ENCODE measurements around the gene OGDH.
"Not testable (repeated sequence)": the region's sequence is repeated elsewhere in the genome, so short reads cannot be mapped to it uniquely, and the experiment has no call there.

The OGDH gene

DNA sequence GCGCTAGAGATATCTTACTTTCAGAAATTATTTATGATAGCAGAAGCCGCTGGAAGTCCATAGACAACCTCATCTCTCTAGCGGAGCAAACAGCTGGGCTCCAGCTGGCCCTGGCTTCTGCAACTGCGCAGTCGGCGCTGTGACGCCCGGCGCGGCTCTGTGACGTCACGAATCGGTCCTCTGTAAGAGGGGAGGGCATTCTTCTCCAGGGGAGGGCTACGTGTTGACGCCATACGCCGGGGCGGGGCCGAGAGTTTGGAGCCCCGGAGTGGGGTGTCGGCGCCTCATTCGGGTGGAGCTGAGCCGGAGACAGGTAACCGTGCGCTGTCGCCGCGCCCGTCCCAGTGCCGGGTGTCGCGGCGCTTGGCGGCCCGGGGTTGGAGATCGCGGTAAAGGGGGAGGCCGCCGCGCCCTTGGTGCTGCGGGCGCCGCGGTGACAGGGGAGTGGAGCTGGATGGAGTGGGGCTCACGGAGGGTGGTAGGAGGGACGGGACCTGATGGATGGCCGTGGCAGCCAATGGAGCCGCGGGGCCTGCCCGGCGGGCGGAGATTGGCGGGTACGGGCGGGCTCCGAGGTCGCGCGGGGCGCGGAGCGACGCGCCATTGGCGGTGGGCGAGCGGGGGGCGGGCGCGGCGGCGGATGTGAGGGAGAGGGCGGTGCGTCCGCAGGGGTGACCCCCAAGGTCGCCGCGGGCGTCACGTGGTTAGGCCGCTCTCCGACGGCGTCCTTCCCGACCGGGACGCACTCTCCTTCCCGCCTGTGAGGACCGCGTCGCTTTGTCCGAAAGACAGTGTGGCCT lies at the start of gene OGDH:
TSS of gene OGDH (plus strand) at position 287 of the 800 bp plus-strand sequence. CDS start 17,717 bp downstream, outside the sequence.
- peak; percentile 99 for DNase-seq (ENCODE audit: low read depth in 2 of 2)

DNA sequence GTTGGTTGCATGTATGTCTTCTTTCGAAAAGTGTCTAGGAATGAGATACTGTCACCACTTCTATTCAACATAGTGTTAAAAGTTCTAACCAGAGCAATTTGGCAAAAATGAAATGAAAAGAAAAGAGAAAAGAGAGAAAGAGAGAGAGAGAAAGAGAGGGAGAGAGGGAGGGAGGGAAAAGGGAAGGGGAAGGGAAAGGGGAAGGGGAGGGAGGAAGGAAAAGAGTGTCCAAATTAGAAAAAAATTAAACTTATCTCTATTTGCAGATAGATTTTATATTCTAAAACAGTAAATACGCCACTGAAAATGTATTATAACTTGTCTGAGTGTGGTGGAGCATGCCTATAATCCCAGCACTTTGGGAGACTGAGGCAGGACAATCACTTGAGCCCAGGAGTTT lies 48.9 kb upstream of the OGDH start:
- DNase-seq (ENCODE audit: low read depth in 2 of 2), result no peak

DNA sequence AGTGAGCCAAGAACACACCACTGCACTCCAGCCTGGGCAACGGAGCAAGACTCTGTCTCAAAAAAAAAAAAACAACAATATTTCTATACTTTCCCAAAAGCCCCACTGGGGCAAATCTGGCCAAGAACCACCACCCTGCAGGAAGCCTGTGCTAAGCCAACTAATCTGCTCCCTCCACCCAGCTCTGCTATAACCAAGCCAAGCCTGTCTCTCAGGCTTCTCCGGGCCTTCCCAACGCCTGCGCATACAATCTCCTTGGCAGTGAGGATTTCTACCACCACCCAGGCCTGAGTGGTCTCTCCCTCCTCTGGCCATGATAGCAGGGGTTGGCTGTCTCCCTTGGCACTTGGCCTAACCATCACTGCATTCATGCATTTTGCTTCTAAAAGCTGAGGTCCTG lies 46.9 kb upstream of the OGDH start:
- no peak for DNase-seq (ENCODE audit: low read depth in 2 of 2)

DNA sequence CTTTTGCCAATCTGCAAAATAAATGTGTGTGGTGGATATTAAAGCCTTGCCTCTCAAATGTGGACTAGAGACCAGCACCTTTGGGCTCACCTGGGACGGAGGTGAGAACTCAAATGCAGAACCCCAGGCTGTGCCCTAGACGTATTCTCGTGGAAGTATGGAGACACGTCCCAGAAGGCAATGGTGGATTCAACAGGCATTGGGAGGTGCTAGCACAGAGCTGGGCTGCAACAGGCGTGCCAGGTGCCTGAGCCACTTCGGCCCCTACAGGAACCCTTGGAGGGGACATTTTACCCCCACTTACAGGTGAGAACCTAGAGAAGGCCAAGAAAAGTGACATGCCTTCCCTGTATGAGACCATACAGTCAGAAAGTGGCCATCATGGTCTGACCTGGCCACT lies 44.9 kb upstream of the OGDH start:
- DNase-seq (ENCODE audit: low read depth in 2 of 2), result no peak

DNA sequence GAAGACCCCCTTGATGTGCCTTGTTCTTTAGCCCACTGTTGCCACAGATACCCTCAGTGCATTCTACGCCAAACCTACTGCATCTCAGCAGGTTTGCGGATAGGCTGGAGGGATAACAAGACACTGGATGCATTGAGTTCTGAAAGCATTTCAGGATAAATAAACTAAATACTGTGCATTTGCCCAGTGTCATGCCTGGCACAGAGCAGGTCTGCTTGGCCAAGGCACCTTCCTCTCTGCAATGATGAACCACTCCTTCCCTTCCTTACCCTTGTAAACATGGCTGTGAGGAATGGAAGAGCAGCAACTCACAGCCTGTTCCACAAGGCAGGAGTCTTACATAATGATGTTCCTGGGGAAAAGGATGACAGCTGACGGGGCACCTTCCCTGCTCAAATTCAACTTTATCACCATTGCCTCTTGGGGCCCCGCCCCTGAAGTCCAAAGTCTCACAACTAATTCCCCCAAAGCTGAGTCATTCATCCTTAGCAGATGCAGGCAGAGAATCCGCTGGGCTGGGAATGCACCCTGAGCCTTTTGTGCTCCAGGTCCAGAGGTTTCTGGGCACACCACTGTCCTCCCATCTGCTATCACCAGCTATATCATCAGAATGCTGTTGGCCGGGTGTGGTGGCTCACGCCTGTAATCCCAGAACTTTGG lies 44.3 kb upstream of the OGDH start:
- no peak for DNase-seq (ENCODE audit: low read depth in 2 of 2)

DNA sequence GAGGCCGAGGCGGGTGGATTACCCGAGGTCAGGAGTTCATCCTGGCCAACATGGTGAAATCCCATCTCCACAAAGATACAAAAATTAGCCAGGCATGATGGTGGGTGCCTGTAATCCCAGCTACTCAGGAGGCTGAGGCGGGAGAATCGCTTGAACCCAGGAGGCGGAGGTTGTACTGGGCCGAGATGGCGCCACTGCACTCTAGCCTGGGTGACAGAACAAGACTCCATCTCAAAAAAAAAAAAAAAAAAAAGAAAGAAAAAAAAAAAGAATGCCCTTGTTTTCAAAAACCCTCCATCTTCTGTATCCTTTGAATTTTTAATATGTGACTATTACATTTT lies 43.8 kb upstream of the OGDH start:
- DNase-seq (ENCODE audit: low read depth in 2 of 2), result not testable (repeated sequence)

DNA sequence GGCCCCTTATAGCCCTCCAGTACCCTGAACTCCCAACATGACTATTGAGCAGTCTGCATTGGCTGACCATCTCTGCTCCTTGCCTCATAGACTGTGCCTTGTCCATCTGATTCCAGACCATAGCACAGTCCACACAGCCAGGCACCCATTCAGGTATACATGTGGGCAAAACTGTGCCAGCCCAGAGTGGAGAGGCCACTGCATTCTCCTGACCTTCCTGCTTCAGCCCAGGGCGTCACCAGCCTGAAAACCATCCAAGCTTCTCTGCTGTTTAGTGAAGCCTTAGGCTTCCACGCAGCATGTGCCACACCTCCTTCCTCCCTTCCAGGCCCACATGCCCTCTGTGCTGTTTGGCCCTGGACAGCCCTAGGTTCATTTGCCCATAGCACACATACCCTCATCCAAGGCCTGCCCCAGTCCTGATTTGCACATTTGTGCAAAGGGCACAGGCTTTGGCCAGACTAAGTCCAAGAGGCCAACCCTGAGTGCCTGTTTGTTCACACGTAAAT lies 43.2 kb upstream of the OGDH start:
- DNase-seq (ENCODE audit: low read depth in 2 of 2), result no peak

DNA sequence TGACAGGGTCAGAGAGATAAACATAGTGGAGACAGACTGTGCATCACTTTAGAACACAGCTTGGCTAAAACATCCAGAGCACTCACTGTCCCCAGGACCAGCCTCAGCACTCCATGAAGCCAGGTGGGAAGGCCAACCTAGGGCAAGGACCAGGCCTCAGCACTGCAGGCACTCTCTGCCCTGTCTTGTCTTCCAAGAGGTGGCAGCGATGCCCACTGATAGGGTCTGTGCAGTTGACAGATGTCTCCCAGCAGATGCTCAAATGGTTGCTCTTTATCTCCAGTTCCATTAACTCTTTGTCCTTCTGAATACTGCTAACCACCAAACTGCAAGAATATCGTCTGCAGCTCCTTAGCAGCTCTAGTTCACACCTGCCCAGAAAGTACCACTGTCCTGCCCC lies 41.8 kb upstream of the OGDH start:
- no peak for DNase-seq (ENCODE audit: low read depth in 2 of 2)

DNA sequence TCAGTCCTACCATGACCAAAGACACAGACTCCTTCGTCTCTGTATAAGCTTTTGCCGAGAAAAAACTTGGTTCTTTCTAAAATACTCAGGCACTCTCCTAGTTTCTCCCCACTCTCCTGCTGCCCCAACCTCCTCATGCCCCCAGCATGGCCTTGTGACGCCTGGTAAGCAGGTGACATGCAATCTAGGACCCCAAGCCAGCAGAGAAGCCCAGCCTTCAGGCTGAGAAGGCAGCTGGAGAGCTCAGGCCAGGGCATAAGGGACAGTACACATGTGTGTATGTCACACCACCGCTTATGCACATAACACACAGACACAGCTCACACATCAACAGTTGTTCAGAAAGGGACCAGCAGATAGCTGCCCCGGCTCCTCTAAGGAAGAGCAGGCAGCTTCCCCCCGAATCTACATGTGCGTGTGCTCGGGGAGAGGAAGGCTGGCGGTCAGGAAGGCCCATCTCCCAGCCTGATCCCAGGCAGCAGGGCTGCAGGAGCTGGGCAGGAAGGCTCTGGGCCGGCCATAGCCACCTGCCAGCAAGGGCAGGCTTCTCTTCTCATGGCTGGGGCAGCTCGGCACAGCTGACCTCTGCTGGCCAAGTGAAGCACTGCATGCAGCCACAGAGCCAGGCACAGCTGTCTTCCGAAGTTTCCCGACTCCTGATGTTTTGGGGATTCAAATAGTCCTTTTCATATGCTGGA lies 41.2 kb upstream of the OGDH start:
- peak; percentile 49 to 57 for DNase-seq (ENCODE audit: low read depth in 2 of 2)

DNA sequence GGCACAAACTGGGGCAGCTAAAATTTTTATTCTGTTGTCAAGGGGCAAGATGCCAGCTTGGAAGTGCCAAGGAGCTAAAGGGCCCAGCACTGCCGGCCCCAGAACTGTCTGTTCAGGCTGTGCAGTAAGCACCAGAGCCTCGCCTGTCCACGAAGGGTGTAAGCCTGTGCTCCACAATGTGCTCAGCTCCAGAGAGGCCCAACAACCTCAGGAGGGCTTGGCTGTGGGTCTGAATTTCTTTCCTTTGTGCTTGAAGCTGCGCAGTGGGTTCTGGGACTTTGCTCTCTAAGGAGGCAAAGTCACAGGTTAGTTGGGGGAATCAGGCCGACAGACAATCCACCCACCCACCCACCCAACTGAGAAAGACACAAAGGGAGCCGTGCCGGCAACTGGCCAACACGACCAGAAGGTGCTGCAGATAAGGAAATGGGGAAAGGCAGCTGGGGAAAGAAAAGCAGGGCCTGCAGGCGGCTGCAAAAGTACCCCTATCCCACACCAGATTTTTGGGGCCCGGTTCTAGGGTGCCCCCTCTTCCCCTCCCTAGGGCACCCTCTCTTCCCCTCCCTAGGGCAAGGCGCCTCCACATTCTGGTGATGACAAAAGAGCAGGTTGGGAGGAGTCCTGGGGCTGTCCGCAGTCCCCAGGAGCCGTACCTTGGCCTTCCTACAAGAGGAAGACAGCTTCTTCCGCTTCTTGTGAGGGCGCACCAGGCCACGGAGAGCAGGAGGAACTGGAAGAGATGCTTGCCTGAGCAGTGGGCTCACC lies 40.5 kb upstream of the OGDH start:
- DNase-seq (ENCODE audit: low read depth in 2 of 2), result no peak

DNA sequence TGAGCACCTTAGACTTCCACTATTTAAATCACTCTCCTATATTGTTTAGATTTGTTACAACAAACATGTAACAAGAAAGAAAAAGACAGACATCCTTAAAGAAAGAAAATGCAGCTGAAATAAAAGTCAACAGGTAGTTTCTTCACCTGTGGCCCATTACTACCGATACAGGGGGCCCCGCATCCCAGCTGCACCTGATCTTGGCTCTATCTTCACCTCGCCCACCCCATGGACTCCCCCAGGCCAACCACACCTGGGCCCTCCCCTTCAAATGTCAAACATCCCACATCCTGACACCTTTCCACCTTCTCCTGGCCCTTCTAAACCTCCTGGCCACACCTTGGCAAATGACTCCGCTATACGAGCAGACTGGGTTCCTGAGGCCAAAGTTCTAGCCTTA lies 39.7 kb upstream of the OGDH start:
- DNase-seq (ENCODE audit: low read depth in 2 of 2), result no peak

DNA sequence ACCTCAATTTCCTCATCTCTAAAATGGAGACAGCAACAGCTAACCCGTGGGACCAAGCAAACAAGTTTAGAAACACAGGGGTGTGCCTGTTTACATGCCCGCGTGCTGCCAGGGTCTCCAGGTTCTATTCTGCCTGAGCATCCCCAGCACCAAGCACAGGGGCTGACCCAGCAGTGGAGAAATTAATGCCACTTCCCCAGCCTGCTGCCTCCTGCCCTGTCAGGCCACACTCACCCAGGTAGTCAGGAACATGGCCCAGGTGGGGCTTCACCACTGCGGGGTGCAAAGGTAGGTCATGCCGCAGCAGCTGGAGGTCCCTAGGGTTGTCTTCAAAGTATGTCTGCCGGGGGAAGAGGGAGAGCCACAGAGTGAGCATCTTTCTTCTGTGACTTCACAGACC lies 38.5 kb upstream of the OGDH start:
- no peak for DNase-seq (ENCODE audit: low read depth in 2 of 2)

DNA sequence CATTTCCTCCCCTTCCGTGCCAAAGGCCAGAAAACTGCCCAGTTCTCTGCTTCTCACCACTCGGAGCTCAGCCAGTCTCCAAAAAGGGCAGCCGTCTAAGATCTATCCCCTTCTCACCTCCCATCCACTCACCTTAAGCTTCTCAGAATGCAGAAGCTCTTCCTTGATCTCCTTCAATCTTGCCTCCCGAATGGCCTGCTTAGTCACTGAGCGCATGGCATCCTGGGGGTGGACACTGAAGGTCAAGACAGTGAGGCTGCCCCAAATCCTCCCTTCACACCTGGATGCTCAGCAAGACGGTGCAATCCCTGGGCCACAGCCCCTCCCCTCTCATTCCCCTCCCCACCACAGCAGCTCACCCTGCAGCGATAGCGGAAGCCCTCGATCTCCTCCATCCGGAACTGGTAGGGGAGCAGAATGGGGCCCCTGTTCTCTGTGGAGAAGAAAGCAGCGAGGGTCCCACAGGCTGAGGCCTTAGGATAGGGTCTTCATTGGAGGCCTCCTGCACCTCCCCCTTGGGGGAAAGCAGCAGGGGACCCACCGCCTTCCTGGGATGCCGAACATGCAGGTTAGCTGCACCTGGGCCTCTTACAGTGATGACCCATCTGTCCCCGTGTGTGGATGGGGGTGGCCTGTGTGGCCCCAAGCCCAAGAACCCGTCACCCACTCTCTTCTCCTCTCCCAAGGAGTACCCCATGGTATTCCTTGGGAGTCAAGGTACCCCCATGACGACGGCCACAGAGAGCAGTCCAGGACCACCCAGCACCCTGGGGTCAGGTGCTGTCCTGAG lies 37.5 kb upstream of the OGDH start:
- DNase-seq (ENCODE audit: low read depth in 2 of 2), result no peak

DNA sequence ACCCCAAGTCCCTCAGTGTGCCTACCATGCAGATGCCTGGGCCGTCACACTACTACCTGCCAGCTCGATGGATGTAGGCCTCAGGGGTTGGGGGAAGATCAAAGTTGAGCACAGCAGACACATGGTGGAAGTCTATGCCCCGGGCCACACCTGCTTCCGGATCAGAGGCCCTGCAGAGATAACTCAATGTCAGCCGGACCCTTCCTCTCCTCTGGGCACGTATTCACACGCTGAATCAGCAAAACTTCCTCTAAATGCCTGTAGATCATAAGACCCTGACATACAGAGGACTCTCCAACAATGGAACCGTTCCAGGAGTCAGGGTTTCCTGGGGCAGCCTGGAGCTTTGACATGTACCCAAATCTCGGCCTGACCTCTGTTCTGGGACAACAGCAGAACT lies 36.5 kb upstream of the OGDH start:
- no peak for DNase-seq (ENCODE audit: low read depth in 2 of 2)

DNA sequence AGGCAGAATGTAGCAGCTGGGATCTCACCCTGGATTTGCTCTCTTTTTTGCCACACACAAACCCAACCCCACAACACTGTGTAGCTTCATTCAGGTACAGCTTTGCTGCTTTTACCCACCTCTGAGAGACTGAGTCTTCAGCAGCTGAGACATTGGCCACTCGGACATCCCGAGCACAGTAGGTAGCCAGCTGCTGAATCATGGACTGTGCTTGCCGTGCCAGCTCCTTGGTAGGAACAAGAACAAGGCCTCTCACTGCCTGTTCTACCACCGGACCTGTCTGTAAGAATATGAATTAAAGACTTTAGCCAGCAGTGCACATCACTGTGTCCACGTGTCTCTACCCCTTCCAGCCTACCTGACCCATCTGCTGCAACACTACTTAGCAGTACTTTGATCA lies 33.7 kb upstream of the OGDH start:
- DNase-seq (ENCODE audit: low read depth in 2 of 2), result no peak

DNA sequence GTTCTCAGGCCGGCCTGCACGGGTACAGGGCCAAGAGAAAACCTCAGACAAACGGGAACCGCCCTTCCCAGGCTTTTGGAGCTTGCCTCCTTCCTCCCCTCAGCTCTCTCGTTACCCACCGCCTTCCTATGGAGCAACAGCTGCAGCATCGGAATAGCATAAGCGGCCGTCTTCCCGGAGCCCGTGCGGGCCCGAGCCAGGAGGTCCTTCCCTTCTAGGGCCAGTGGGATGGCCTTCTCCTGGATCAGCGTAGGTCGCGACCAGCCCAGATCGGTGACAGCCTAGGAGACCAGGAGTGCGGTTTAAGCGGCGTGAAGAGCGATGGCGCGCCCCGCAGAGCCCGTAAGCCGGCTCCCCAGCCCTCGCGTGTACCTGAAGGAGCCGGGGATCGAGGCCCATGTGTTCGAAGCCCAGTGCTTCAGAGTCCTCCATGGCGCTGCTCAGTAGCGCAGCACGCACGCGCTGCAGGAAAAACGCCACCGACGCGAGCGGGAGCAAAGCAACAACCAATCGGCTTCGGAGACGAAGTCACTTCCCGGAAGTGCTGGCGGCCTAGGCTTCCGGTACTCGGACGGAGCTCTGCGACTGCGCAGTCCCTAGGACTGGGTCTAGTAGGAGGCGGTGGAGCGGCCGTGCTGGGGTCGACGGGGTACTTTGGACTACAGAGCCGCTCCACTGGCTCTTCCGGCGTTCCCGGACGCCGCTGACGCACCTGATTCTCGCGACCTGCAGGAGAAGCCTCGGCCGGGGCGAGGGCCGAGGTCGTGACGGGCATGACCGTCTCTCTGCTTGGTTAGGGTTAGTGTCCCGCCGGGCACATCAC lies 32.8 kb upstream of the OGDH start, which contains the start of gene DDX56:
TSS of gene DDX56 (minus strand) at position 445 of the 823 bp plus-strand sequence. CDS start at position 432, 13 bp downstream.
- peak; percentile 87 to 89 for DNase-seq (ENCODE audit: low read depth in 2 of 2)

DNA sequence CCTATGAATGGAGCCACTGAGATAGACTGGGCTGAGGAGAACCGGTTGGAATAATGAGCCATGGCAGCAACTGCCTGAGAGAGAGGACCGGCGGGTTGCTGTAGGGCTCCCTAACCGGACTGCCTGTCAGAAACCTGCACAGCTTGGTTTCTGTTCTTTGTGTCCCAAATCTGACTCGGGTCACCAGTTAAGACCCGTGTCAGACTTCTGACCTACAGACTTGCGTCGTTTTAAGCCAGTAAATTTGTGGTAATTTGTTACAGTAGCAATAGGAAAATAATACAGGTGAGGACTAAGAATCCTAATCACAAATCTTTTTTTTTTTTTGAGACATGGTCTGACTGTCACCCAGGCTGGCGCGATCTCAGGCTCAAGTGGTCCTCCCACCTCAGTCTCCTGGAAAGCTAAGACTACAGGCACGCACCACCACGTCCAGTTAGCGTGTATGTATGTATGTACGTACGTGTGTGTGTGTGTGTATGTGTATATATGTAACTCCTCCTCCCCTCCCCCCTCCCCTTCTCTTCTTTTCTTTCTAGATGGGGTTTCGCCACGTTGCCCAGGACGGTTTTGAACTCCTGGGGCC lies 32.0 kb upstream of the OGDH start:
- no peak for DNase-seq (ENCODE audit: low read depth in 2 of 2)

DNA sequence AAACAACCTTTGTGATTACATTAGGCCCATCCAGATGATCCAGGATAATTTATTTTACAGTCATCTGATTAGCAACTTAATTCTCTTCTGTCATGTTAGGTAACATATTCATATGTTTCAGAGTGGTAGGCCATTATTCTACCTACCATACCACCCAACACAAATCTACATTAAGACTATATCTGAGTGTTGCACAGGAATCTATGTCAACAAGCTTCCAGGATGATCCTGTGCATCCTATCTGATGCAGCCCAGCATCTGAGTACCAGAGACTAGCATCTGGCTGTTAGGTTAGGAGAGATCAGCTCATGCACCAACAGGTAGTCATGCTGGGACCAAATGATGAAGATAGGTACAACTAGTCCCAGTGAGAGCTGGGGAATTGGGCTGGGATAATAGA lies 31.4 kb upstream of the OGDH start:
- DNase-seq (ENCODE audit: low read depth in 2 of 2), result no peak

DNA sequence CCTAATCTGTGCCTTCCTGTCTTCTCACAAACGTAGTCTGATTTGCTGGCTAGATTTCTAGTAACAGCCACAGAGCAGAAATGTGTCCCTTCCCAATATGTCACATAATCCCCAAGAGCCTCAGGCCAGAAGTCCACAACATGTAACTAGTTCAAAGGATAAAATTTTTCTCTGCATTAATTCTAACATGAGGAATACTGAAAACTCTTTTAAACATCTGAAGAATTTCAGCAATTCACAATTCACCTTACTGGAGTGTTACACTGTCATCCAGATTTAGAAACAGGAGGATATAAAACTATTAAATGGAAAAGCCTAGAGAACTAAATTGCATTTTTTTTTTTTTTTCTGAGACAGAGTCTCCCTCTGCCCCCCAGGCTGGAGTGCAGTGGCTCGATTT lies 30.2 kb upstream of the OGDH start:
- DNase-seq (ENCODE audit: low read depth in 2 of 2), result no peak
